Stimulated activated CD4-positive, alpha-beta T cell treated with anti-CD3 and anti-CD28 coated beads, Interleukin-12 subunit alpha, Interleukin-12 subunit beta, amount 100 ng/mL, for 24 hours (primary cell): ENCODE data around the gene REG3A.

Source experiments
- DNase-seq, 2 experiments: peaks; one replicate each; pipeline ENCODE4 v3.0.0-alpha.2; 2020; ENCODE audit warnings: low read depth in 2 of 2

The REG3A gene

DNA sequence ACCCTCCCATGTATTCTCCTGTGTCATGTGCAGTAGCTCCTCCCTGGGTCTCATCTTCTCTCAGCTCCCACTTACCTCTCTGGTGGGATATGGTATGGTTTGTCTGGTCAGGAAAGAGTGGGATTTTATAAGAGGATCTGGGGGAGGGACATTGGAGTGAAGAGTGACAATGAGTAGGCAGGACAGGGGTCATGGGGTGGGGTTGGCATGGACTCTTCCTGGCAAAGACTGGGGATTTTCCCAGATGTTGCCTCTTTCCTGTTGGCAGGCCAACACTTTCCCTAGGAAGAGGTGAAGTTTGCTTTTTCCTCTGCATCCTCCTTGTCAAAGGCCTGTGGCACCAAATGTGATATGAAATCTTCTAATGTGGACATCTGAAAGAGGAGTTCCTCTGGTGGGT is at the start of gene REG3A:
TSS of gene REG3A (minus strand) at position 101 of the 400 bp plus-strand sequence. CDS start 348 bp downstream, outside the sequence.
- DNase-seq: no peak

DNA sequence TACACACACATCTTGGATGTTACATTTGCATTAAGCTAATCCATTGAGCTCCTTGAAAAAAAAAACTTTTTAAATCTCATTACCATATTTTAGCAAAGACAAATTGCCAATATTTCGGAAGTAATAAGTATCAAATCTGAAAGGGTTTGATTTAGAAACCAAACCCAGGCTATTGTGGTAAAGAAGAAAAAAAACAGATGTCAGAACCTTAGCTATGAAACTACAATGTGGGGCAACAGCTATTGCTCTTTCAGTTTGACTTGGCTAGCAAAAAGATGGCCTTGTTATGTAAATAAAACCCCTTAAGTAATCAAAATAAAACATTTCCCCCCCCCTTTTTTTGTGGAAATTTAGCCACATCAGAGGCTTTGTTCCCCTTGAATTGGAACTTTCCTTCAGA is 41.2 kb upstream of the REG3A start:
- no peak for DNase-seq

DNA sequence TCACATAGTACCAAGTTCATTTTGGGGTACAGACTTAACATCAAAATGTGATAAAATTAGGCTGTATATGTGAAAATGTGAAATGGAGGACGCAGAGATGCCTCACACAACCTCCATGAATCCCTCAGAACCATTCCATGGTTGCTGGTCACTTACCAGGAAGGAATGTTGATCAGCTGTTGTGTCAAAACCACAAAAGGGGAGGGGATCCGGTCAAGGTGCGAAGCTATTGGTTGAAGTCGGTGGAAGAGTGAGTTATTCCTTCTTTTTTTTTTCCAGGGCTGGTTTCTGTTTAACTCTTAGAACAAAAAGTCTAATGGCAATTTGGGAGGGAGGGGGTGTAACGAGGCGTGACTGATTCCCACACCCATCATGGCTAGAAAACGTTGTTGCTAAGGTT is 32.3 kb upstream of the REG3A start:
- DNase-seq: no peak

DNA sequence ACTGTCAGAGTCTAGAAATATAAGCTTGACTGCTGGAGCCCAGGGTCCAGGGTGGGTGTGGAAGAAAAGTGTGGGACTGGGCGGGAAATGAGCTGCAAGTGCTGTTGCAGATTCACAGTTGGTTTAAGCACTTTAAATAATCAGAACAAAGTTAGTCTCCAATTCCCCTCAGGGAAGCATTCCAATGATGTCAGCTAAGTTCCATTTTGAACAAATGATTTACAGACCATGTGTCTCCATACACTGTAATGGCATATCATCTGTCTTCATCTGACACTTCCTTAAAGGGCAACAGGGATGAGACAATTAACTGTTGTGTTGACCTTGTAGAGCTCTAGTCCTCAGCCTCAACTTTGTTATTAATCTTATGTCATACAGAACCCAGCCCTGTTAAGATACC is 31.5 kb upstream of the REG3A start:
- no peak for DNase-seq

DNA sequence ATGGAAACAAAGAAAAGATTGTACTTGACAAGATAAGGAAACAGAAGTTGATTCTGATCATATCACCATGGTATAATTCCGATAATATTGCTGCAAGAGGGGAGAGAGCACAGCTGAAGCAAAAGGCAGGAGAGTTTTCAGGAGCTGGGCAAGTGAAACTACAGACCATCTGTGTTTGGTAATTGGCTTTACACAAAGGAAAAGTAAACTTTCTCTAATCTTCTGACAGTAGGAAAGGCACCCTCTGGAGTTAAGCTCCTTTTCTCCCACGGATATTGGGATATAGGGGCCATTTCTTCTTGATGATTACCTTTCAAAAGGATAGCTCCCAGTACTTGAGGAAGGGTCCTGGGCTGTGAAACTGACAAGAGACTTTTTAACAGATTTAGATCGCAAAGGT is 29.9 kb upstream of the REG3A start:
- DNase-seq: no peak

DNA sequence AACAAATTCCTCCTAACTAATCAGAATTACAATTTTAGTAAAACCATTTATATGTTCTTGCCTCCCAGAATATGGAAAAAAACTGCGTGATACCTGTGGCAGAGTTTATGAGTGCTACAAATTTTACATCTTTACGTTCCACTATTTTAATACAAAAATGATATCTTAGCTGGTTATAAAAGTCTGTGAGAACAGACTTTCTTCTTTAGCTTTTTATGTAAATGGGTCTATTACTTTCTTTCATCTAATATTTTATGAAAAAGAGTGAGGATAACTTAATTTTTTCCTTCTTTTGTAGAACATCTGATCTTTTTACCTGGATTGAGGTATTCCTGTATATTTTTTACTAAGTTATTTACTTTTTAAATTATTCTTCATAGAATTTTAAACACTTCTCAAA is 22.1 kb upstream of the REG3A start:
- DNase-seq: no peak

DNA sequence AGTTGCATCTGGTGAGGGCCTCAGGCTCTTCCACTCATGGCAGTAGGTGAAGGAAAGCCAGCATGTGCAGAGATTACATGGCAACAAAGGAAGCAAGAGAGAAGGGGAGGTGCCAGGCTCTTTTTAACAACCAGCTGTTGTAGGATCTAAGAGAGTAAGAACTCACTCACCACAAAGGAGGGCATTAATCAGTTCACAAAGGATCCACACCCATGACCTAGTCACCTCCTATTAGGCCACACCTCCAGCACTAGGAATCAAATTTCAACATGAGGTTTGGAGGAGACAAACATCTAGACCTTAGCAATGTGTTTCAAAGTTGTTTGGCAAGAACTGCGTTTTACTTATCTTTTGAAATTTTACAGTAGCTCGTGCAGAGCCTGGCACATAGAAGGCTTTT is 20.5 kb upstream of the REG3A start:
- no peak for DNase-seq

DNA sequence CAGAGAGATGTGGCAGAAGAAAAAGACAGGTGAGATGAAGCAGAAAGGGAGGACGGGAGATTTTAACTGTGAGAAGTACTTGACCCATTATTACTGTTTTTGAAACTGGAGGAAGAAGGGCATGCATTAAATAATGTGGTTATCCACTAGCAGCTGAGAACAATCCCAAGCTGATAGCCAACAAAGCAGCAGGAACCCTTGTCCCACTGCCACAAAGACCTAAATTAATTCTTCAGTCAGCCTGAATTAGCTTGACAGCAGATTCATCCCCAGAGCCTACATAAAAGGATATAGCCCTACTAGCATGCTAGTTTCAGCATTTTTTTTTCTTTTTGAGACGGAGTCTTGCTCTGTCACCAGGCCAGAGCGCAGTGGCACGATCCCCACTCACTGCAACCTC is 19.5 kb upstream of the REG3A start:
- DNase-seq: no peak

DNA sequence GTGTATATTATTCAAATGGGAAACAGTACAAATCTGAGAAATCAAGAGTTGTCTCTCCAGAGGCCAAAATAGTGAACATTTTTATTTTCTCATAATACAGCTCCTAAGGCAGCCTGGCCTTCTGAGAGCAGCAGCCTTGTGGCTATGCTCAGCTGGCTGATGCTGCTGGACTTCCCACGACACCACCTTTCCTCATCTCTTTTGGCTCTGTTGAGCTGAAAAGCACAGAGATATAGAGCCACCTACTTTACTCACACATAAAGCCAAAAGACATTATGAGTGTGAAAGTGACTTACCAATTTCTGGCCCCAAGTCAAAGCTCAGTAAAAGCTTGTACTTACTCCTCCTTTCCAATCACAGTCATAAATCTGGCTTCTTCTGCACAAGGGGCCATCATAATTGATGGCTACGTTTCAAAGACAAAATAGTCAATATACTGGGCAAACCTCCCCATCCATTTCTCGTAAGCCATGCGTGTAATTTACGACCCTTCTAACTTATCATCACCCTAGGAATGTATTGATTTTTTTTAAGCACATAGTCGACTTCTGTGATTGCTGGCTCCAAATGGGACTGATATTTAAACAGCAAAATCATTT is 18.6 kb upstream of the REG3A start:
- DNase-seq: no peak

DNA sequence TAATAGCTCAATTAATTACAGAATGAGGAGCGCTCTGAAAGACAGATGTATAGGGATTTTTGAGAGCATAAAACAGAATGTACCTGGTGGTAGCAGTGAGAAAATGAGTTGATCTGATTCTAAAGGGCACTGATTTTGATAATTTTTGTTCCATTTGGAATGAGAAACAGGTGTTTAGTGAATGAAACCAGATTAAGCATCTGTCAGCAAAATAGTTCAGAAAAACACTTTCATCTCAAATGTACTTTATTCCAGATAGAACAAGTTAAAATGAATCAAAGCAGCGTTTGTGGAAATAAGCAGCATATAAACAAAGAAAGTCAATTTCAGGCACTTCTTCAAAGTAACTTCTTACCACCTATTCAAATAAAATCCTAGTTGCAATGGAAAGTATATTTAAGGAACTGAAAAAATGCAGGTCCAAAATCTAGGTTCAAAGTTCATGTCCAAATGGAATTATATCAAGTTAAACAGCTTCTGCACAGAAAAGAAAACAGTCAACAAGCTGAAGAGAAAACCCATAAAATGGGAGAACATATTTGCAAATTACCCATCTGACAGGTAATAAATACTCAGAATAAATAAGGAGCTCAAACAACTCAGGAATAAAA is 11.9 kb upstream of the REG3A start:
- no peak for DNase-seq

DNA sequence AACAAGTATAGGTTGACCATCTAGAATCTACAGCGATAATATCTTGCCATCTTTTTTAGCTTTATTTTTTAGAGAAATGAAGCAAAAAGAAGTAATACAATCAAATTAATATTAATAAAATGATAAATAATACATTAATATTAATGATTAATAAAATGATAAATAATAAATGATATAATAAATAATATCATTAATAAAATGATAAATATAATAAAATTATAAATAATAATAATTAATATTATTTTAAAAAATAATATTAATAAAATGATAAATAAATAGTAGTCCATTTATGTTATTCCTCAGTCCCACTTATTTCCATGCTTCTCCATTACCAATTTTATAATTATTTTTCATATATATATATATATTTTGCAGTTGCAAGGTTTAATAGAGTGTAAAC is 3.2 kb upstream of the REG3A start:
- no peak for DNase-seq

DNA sequence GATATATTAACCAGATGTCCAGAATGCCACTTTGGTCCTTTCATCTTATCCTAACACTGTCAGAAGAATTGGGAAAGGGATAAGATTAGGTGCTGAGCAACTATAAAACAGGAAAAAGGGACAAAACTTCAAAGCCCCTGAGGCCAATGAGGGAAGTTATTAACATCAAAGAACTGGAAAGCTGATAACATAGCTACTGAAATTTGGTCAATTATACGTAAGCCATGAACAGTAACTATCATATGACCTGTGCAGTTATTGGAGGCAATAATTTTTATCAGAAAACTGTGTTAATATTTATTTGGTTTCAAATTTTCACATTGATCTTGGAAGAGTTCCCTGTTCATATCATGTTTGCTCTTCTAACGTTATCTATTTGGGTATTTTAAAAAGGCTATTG is 2.6 kb upstream of the REG3A start:
- no peak for DNase-seq

DNA sequence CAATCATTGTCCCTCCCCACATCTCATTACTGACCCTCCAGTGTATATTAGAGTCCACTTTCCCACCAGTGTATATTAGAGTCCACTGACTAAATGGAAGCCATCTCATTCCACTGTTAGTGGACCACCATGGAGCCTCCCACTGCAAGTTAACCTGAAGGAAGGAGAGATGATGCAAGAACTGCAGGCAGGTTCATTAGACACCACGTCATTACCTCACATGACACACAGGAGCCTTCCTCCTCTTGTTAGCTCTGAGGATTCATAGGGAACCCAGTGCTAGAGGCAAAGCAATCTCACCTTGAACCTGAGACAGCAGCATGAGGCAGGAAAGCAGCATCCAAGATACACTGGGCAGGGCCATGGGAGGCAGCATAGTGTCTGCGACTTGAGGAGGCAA is 523 bp downstream of the REG3A start:
- no peak for DNase-seq

DNA sequence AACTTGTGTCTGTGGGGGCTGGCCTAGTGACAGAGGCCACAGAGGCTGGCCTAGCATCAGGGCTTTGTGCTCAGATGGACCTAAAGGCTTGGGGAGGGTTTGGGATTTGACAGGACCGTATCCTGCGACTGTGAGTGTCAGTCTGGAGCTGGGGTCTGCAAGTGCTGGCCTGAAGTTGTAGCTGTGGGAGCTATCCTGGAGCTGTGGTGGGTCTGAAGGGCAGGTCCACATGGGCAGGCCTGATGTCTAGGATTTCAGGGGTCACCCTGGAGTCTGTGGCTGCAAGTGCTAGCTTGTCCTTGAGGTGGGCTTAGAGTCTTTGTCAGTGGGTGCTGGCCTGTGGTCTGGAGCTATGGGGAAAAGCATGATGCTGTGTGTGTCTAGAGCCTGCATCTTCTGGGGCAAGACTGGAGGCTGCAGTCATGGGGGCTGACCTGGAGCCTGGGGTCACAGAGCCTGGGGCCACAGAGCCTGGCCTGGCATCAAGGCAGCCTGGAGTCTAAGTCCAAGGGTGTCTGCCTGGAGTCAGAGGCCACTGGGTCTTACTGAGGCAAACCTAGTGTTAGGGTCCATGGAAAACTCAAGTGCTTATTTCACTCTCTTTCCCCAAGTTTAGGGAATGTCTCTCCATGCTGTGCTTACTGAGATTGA is 3.6 kb downstream of the REG3A start:
- DNase-seq: no peak

DNA sequence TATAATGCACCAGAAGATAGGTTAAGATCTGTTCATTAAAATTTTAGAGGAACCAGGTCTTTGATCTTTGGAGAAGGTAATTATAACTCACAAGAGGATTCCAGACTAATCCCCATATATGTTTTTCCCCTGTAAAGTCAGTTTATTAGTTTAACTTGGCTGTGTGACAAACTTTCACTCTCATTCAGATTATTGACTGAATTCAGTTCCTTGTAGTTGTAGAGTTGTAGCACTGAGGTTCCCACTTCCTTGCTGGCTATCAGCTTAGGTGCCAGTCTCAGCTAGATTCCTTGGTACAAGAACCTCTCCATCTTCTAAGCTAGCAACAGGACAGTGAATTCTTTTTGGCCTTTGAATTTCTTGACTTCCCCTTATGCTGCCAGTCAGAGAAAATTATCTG is 20.1 kb downstream of the REG3A start:
- DNase-seq: no peak

DNA sequence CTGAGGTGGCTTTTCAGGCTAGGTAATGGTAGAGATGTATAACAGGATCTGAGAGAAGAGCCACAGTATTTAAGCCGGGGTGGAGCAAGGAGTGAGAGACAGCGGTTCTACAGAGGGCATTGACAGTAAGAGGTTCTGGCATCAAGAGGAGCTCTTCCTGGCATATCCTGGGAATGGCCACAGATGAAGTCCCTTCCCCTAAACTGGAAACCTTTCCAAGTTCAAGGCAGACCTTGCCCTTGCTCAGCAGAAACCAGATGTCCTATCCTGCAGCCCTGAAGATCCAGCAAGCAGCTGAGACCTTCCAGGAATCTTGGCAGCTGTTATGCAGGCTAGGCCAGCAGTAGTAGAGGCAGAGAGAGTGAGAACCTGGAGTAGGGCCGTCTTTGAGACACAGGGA is 21.2 kb downstream of the REG3A start:
- DNase-seq: no peak

DNA sequence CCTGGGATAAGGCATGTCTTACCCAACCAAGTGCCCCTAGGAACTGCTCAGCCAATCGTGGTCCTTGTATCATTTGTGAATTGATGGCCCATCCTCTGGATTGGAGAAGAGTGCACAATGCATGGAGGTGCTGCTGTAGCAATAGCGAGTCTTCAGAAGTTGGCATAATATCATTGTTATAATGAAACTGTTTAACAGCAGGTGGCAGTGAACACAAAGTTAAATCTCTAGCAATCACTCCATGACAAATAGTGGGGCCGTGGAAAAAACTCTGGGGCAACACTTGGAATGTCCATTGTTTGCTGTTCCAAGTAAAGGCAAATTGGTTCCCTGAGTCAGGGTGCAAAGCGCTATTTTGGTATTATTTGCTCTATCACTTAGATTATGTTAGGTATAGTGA is 27.9 kb downstream of the REG3A start:
- no peak for DNase-seq

DNA sequence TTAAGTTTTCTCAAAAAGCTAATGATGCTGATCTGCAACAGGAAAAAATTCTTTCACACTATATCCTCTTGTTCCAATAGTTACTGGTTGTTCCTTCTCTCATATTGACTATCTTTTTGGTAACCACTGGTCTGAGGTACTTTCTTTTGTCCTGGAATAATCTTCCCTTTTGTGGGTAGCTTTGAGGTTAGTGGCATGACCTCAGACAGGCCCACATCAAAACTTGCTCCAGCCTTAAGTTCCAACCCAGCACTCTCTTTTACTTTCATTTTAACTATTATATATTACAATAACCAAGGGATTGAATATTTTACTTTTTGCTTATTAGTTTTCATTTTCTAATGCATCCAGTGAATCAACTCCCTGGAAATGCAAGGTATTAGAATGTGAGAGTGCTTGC is 29.7 kb downstream of the REG3A start:
- no peak for DNase-seq

DNA sequence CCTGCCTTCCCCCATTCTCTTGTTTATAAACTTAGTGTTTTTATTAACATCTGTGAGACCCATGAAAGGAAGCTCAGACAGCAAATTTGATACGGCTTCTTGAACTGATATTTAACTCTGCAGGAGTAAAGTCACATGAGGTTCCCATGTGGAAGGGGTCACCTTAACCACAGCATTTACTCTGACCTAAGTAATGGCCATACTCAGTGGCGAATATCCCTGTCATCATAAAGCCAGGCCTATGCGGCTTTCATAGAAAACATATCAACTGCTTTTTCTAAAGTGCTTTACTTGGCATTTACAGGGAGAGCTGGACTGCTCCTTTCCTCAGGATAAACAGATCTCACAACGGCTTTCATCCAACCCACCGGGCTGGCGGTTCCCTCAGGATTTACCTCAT is 30.3 kb downstream of the REG3A start:
- DNase-seq: no peak

DNA sequence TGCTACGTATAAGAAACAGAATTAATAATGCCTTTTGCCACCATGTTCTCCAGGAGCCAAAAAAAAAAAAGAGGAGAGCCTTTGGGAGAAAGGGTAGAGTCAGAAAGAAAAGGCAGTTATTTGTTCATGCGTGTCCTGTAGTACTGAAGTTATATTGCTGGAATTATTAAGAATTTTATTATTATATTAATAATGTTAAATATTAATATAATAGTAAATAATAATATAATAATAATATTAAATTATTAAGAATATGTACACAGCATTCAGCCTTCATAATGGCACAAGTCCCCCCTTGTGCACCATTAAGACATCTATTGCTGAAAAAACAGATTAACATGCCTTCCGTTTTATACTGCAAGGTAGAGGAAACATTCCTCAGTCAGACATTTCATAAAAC is 31.1 kb downstream of the REG3A start:
- DNase-seq: no peak

DNA sequence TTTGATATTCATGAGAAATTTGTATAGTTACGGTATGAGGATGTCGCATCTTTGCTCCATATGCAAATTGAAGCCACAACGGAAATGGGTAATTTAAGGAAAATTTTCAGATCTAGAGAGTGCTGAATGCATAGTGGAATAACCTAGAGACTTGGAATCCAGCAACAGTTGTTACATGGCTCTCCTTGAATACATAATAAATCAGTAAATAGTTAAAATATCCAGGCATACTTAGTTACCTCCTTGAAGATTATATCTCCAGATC is 33.9 kb downstream of the REG3A start:
- DNase-seq: no peak

DNA sequence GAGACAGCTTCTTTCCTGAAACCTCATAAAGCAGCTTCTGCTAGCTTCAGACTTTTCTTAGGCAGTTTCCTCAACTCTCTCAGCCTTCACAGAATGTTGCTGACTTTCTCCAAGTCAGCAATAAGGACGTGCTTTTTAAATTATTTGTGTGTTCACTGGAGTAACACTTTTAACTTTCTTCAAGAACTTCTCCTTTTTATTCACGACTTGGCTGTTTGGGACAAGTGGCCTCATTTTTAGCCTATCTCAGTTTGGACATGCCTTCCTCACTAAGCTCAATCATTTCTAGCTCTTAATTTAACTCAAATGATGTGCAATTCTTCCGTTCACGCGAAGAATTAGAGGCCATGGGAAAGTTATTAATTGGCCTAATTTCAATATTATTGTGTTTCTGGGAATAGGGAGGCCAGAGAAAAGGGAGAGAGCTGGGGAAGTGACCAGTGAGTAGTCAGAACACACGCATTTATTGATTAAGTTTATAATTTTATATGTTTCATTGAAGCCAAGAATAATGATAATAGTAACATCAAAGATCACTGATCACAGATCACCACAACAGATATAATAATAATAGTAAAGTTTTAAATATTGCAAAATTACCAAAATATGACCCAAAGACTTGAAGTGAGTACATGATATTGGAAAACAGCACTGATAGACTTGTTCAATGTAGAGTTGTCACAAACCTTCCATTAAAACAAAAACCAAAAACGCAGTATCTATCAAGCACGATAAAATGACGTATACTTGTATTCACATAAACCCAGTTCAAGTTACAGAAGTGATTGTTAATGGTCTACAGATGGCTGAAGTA is 34.4 kb downstream of the REG3A start:
- DNase-seq: no peak

DNA sequence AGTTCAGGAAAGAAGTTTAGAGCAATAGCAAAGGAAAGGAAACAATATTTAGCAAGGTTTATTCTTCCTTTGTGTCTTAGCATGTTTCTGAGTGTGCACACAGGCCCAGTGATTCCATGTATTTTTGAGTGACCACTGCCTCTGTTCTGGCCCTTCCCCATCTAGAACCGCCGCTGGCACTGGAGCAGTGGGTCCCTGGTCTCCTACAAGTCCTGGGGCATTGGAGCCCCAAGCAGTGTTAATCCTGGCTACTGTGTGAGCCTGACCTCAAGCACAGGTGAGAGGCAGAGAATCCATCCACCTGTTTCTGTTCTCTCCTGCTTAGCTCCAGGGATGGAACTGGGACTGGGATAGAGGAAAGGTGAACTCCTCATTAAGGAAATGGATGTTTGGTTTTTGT is 36.9 kb downstream of the REG3A start:
- DNase-seq: no peak
